Trophoblast cell (in vitro differentiated cells and primary cell): ENCODE measurements around the gene RCOR2.
A peak's percentile ranks its signal among the peaks of the same experiment; 100 is the strongest.

Source experiments
- DNase-seq, 2 donors: peaks; one replicate each; pipeline ENCODE4 v3.0.0-alpha.2; 2016
- H2AFZ ChIP-seq: 2 replicates; pipeline ENCODE4 v1.6.1; 2013; ENCODE audit warnings: low read length, moderate library complexity, mild to moderate bottlenecking; ENCODE audit not compliant: insufficient read depth, poor library complexity
- H2AK5ac ChIP-seq: 2 replicates; pipeline ENCODE4 v1.6.1; 2013; ENCODE audit warnings: mild to moderate bottlenecking, low read length
- H2BK120ac ChIP-seq: 2 replicates; pipeline ENCODE4 v1.6.1; 2013; ENCODE audit warnings: low read length, mild to moderate bottlenecking, moderate library complexity; ENCODE audit not compliant: insufficient read depth, poor library complexity
- H2BK12ac ChIP-seq: 2 replicates; pipeline ENCODE4 v1.6.1; 2013; ENCODE audit warnings: mild to moderate bottlenecking, low read length, moderate library complexity
- H2BK5ac ChIP-seq: 2 replicates; pipeline ENCODE4 v1.6.1; 2013; ENCODE audit warnings: low read length, low read depth, moderate library complexity, mild to moderate bottlenecking; ENCODE audit not compliant: poor library complexity
- H3K14ac ChIP-seq: 2 replicates; pipeline ENCODE4 v1.6.1; 2013; ENCODE audit warnings: mild to moderate bottlenecking, low read length
- H3K18ac ChIP-seq: 2 replicates; pipeline ENCODE4 v1.6.1; 2013; ENCODE audit warnings: mild to moderate bottlenecking, low read length
- H3K23ac ChIP-seq: 2 replicates; pipeline ENCODE4 v1.6.1; 2013; ENCODE audit warnings: low read length
- H3K27ac ChIP-seq: 2 replicates; pipeline ENCODE4 v1.5.1; 2013; ENCODE audit warnings: low read depth, mild to moderate bottlenecking, inconsistent platforms, low read length, moderate library complexity
- H3K27me3 ChIP-seq: 2 replicates; pipeline ENCODE4 v1.6.1; 2013; ENCODE audit warnings: inconsistent platforms, mild to moderate bottlenecking, low read length, moderate library complexity; ENCODE audit not compliant: insufficient read depth
- H3K36me3 ChIP-seq, 2 experiments: 1 replicate in 1 of 2; 2 replicates in 1 of 2; pipeline ENCODE4 v1.6.1; 2013; ENCODE audit warnings: low read length in 2 of 2, mild to moderate bottlenecking in 2 of 2, moderate library complexity in 1 of 2; ENCODE audit not compliant: insufficient read depth in 2 of 2, control insufficient read depth in 1 of 2
- H3K4ac ChIP-seq: 2 replicates; pipeline ENCODE4 v1.6.1; 2013; ENCODE audit warnings: low read depth, mild to moderate bottlenecking, low read length, moderate library complexity
- H3K4me1 ChIP-seq, 2 experiments: 1 replicate in 1 of 2; 2 replicates in 1 of 2; pipeline ENCODE4 v1.6.1; 2013; ENCODE audit warnings: low read length in 2 of 2, mild to moderate bottlenecking in 2 of 2, moderate library complexity in 1 of 2; ENCODE audit not compliant: insufficient read depth in 2 of 2, control insufficient read depth in 1 of 2
- H3K4me2 ChIP-seq: 2 replicates; pipeline ENCODE4 v1.6.1; 2013; ENCODE audit warnings: inconsistent platforms, mild to moderate bottlenecking, low read length, moderate library complexity
- H3K4me3 ChIP-seq: 2 replicates; pipeline ENCODE4 v1.5.1; 2013; ENCODE audit warnings: mild to moderate bottlenecking, low read depth, low read length, inconsistent platforms
- H3K79me1 ChIP-seq: one replicate; pipeline ENCODE4 v1.6.1; 2013; ENCODE audit warnings: low read length
- H3K79me2 ChIP-seq: 2 replicates; pipeline ENCODE4 v1.6.1; 2013; ENCODE audit warnings: low read length, mild to moderate bottlenecking; ENCODE audit not compliant: control insufficient read depth, insufficient read depth, poor library complexity
- H3K9ac ChIP-seq: 2 replicates; pipeline ENCODE4 v1.6.1; 2013; ENCODE audit warnings: mild to moderate bottlenecking, low read length
- H3K9me3 ChIP-seq: 2 replicates; pipeline ENCODE4 v1.6.1; 2013; ENCODE audit warnings: low read depth, mild to moderate bottlenecking, control low read depth, inconsistent platforms, low read length; ENCODE audit not compliant: insufficient read depth
- H4K12ac ChIP-seq: 2 replicates; pipeline ENCODE4 v1.6.1; 2013; ENCODE audit warnings: low read depth, mild to moderate bottlenecking, low read length, moderate library complexity
- H4K8ac ChIP-seq: 2 replicates; pipeline ENCODE4 v1.6.1; 2013; ENCODE audit warnings: low read depth, mild to moderate bottlenecking, low read length, moderate library complexity
- H4K91ac ChIP-seq: one replicate; pipeline ENCODE4 v1.6.1; 2013; ENCODE audit warnings: low read depth, mild to moderate bottlenecking, low read length, moderate library complexity
- whole genome bisulfite sequencing: extraction: QIAGEN DNeasy Blood & Tissue Kit; methylation state at CpG from one replicate; pipeline ENCODE4 v1.1.7; 2013; ENCODE audit warnings: missing lambda C conversion rate; ENCODE audit not compliant: insufficient read length, insufficient coverage; ENCODE audit errors: extremely low coverage; 5-methylcytosine and 5-hydroxymethylcytosine counted together

Gene RCOR2

GRCh38 chr11:63939397-63939891 lies 22.5 kb upstream of the RCOR2 start:
- peaks cover 4% of the 10 kb centered on the region for H3K9me3 ChIP-seq
- H4K8ac ChIP-seq = peak overlapping the region; percentile 95
- no peak overlapping the region for H2AFZ ChIP-seq
- H4K12ac ChIP-seq = no peak overlapping the region
- H3K4ac ChIP-seq = peak overlapping the region; percentile 70
- H3K9ac ChIP-seq = peak overlapping the region; percentile 95
- peak; percentile 35 to 49 for DNase-seq
- no peak overlapping the region for H3K18ac ChIP-seq
- no peak overlapping the region for H2BK120ac ChIP-seq
- no peak overlapping the region for H2BK5ac ChIP-seq
- H3K79me1 ChIP-seq = peaks cover 8% of the 10 kb centered on the region
- H3K36me3 ChIP-seq = peaks cover 5 to 10% of the 10 kb centered on the region in 2 experiments
- peak overlapping the region; percentile 95 for H3K4me3 ChIP-seq
- no peak overlapping the region for H3K23ac ChIP-seq
- H3K4me1 ChIP-seq = peaks cover 3 to 7% of the 10 kb centered on the region in 2 experiments
- H2AK5ac ChIP-seq = no peak overlapping the region
- H3K14ac ChIP-seq = no peak overlapping the region
- peaks cover 2% of the 10 kb centered on the region for H3K79me2 ChIP-seq
- no peak overlapping the region for H2BK12ac ChIP-seq
- no peaks in the 10 kb centered on the region for H3K27me3 ChIP-seq
- peak overlapping the region; percentile 92 for H3K4me2 ChIP-seq
- no peak overlapping the region for H3K27ac ChIP-seq
- H4K91ac ChIP-seq = peak overlapping the region; percentile 89
- no CpG with 5 or more reads among the region's 26 CpGs for WGBS

- peak within 1 kb of the TSS; percentile 92 for H3K4me2 ChIP-seq
- peaks cover 2% of the 10 kb centered on the region for H3K79me2 ChIP-seq
- no peak within 1 kb of the TSS for H2BK12ac ChIP-seq
- peak within 1 kb of the TSS; percentile 84 for H3K14ac ChIP-seq
- H3K27ac ChIP-seq = peak within 1 kb of the TSS; percentile 59
- WGBS = no CpG with 5 or more reads among the region's 92 CpGs
- peak within 1 kb of the TSS; percentile 40 for H4K12ac ChIP-seq
- peak within 1 kb of the TSS; percentile 86 for H3K18ac ChIP-seq
- peak within 1 kb of the TSS; percentile 95 for H3K9ac ChIP-seq
- H2AFZ ChIP-seq = peak within 1 kb of the TSS; percentile 87
- H3K9me3 ChIP-seq = peaks cover 4% of the 10 kb centered on the region
- DNase-seq = peak; percentile 99
- peak within 1 kb of the TSS; percentile 70 for H3K4ac ChIP-seq
- peaks cover 5 to 10% of the 10 kb centered on the region in 2 experiments for H3K4me1 ChIP-seq
- H3K23ac ChIP-seq = no peak within 1 kb of the TSS
- H2BK5ac ChIP-seq = peak within 1 kb of the TSS; percentile 51
- H4K91ac ChIP-seq = peak within 1 kb of the TSS; percentile 89
- peak within 1 kb of the TSS; percentile 69 for H2BK120ac ChIP-seq
- peaks cover 5 to 10% of the 10 kb centered on the region in 2 experiments for H3K36me3 ChIP-seq
- H2AK5ac ChIP-seq = no peak within 1 kb of the TSS
- no peaks in the 10 kb centered on the region for H3K27me3 ChIP-seq
- peak within 1 kb of the TSS; percentile 95 for H4K8ac ChIP-seq
- peak within 1 kb of the TSS; percentile 95 for H3K4me3 ChIP-seq
- peaks cover 8% of the 10 kb centered on the region for H3K79me1 ChIP-seq
Measured at GRCh38 chr11:63938479-63939396, 21.8 kb upstream of the RCOR2 start, which contains the start of gene NAA40. Gene NAA40, plus strand, starts transcription at chr11:63939002. Its CDS starts 95 bp downstream, at chr11:63939097.

- no CpG with 5 or more reads among the region's 30 CpGs for WGBS
- Histone ChIP-seq H3K4me1 (peaks cover 5 to 12% of the 10 kb centered on the region in 2 experiments), H2BK12ac (no peak overlapping the region), H4K8ac (peak overlapping the region; percentile 20), H3K4ac (no peak overlapping the region), H3K9ac (peak overlapping the region; percentile 18), H2AK5ac (no peak overlapping the region), H3K23ac (no peak overlapping the region), H3K9me3 (peaks cover under 1% of the 10 kb centered on the region), H2AFZ (peak overlapping the region; percentile 71), H3K4me3 (peak overlapping the region; percentile 69), H4K12ac (no peak overlapping the region), H3K14ac (no peak overlapping the region), H3K79me2 (peaks cover 2% of the 10 kb centered on the region), H4K91ac (no peak overlapping the region), H3K18ac (no peak overlapping the region), H3K79me1 (peaks cover 8% of the 10 kb centered on the region), H3K27ac (peak overlapping the region; percentile 11), H2BK120ac (no peak overlapping the region), H2BK5ac (peak overlapping the region; percentile 7), H3K36me3 (peaks cover 2 to 5% of the 10 kb centered on the region in 2 experiments), H3K27me3 (no peaks in the 10 kb centered on the region), H3K4me2 (peak overlapping the region; percentile 88)
- peak; percentile 20 to 67 for DNase-seq
Measured at GRCh38 chr11:63937713-63938478, 20.9 kb upstream of the RCOR2 start.

GRCh38 chr11:63933459-63933858 lies 16.5 kb upstream of the RCOR2 start:
- Histone ChIP-seq H3K9me3 (no peaks in the 10 kb centered on the region), H2AFZ (no peak overlapping the region), H3K23ac (no peak overlapping the region), H3K27ac (no peak overlapping the region), H3K4me2 (no peak overlapping the region), H3K4me1 (peaks cover 5 to 10% of the 10 kb centered on the region in 2 experiments), H2BK5ac (no peak overlapping the region), H4K8ac (no peak overlapping the region), H3K4ac (no peak overlapping the region), H2AK5ac (peak overlapping the region; percentile 44), H4K12ac (no peak overlapping the region), H3K27me3 (no peaks in the 10 kb centered on the region), H3K79me1 (peaks cover 6% of the 10 kb centered on the region), H2BK120ac (no peak overlapping the region), H4K91ac (peak overlapping the region; percentile 39), H3K14ac (peak overlapping the region; percentile 6), H3K36me3 (no peaks in the 10 kb centered on the region), H3K18ac (no peak overlapping the region), H3K9ac (no peak overlapping the region), H2BK12ac (peak overlapping the region; percentile 18), H3K4me3 (no peak overlapping the region), H3K79me2 (no peaks in the 10 kb centered on the region)
- no CpG with 5 or more reads among the region's 1 CpG for WGBS
- no peak for DNase-seq
